GM21576 (cell line): ENCODE results near the gene MGAM2.

Source experiments
- ATAC-seq: cut with Tn5 transposase; IDR thresholded peaks from one replicate; pipeline ENCODE4 v1.9.1; 2021; ENCODE audit warnings: mild to moderate bottlenecking, moderate library complexity; ENCODE audit not compliant: unreplicated experiment

The MGAM2 gene

GRCh38 chr7:142257958-142258357 is 146.4 kb downstream of the MGAM2 start, which contains the start of gene PRSS58:
Gene PRSS58 (minus strand): TSS chr7:142258058. CDS start chr7:142257707, 351 bp downstream.
- no peak for ATAC-seq

- no peak for ATAC-seq
These were observed 152.3 kb downstream of the MGAM2 start for GRCh38 chr7:142263598-142264380.
